ENCODE results near the gene SEC24A. TPM values are rescaled to one million over a fixed set of nuclear protein-coding genes. Genes with fewer than 3 reads are reported as not detected.
"Not testable (repeated sequence)": the region's sequence is repeated elsewhere in the genome, so short reads cannot be mapped to it uniquely, and the experiment has no call there.

SEC24A gene
- total RNA-seq, 1 donor from 2014 or later: 24.8 TPM

DNA sequence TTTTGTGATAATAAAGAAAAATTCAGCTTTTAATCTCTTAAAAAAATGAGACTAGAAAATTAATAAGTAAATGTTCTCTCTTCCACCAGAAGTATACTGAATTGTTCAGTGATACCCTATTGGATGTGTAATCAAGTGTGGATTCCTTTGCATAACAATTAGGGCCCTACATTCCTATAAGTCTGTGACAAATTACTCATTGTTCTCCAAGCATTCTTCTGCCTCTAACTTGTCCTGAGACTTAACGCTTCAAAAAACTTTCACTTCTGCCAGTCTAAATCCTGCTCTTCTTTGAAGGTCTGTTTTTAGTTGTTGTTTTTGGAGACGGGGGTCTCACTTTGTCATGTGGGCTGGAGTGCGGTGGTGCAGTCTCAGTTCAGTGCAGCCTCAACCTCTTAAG, 100.8 kb downstream of the SEC24A start:
- no peak for DNase-seq

DNA sequence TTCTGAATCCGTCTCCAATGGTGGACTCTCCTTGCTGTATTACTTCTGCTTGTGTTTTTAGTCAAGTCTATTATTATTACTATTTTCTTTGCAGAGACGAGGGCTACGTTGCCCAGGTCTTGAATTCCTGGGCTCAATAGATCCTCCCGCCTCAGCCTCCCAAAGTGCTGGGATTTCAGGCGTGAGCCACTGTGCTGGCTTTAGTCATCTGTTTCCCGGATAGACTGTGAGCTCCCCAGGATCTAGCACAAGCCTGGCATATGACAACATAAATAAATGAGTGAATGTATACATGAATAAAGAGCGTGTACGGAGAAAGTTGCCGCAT, 109.6 kb downstream of the SEC24A start:
- DNase-seq: no peak

DNA sequence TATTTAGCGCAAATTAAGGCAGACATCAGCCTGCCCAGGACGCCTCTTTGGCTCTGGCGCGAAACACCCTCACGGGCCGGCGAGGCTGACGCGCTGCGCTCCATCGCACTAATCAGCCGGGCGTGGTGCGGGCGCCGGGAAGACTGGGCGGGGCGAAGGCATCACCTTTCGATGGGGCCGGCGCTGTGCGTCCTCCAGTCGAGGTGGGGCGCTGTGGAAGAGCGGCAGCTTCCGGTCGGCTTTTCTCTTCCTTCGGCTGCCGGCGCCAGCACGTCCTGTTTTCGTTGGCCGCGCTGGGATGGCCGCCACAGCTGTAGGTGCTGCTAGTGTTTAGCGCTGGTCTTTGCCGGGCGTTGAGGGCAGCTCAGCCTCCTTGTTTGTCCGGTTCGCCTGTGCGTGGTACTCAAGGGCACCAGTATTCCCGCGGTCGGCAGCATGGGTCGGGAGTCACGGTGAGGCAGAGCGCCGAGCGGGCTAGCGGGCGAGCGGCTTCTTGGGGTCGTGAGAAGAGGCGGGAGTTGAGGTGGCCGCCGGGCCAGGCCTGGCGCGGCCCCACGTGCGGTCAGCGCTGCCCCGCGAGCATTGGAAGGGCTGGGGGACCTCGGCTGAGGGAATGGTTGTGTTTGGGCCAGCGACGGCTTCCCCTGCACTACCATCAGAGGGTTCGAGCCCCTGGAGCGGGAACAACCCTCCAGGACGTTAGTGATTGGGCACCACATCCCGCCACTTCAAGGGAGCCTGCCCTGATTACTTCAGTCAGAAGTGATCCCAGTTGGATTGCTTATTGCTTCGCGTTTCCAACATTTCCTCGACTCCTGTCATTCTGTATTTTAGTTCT, 110.1 kb downstream of the SEC24A start, which contains the start of gene DDX46:
Gene DDX46 (plus strand): TSS at position 276 of the 838 bp plus-strand sequence. CDS start 160 bp downstream, at position 436.
- DNase-seq: peak; percentile 83

DNA sequence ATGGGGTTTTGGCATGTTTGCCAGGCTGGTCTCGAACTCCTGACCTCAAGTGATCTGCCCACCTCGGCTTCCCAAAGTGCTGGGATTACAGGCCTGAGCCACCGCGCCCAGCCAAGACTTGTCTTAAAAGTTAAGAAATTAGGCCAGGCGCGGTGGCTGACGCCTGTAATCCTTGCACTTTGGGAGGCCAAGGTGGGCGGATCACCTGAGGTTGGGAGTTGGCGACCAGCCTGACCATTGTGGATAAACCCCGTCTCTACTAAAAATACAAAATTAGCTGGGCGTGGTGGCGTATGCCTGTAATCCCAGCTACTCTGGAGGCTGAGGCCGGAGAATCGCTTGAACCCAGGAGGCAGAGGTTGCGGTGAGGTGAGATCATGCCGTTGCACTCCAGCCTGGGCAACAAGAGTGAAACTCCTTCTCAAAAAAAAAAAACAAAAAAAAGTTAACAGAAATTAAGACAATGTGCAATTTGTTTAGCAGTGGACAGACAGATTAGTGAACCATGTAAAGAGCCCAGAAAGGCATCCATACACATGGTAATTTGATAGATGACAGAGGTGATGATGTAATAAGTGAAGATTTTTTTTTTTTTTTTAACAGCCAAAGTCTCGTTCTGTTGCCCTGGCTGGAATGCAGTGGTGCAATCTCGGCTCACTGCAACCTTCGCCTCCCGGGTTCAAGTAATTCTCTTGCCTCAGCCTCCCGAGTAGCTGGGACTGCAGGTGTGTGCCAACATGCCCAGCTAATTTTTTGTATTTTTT, 119.1 kb downstream of the SEC24A start:
- not testable (repeated sequence) for DNase-seq

DNA sequence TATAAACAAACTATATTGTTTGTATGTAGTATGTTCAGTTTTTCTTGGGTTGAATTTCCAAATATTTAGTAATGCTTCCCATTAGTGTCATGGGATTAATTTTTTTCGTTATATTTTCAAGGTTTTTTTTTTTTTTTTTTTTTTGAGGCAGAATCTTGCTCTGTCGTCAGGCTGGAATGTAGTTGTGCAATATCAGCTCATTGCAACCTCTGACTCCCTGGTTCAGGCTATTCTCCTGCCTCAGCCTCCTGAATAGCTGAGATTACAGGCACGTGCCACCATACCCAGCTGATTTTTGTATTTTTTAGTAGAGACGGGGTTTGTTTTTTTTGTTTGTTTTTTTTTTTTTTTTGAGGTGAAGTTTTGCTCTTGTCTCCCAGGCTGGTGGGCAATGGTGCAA, 120.6 kb downstream of the SEC24A start:
- DNase-seq: no peak

DNA sequence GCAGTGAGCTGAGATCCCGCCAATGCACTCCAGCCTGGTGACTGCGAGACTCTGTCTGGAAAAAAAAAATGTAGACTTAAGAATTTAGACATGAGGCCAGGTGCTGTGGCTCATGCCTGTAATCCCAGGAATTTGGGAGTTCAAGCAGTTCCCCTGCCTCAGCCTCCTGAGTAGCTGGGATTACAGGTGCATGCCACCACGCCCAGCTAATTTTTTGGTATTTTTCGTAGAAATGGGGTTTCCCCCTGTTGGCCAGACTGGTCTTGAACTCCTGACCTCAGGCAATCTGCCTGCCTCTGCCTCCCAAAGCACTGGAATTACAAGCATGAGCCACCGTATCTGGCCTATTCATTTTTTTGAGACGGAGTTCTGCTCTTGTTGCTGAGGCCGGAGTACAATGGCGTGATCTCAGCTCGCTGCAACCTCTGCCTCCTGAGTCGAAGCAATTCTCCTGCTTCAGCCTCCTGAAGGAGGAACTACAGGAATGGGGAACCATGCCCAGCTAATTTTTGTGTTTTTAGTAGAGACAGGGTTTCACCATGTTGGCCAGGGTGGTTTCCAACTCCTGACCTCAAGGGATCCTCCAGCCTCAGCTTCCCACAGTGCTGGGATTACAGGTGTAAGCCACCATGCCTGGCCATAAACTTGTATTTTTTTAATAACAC, 124.0 kb downstream of the SEC24A start:
- DNase-seq: no peak

DNA sequence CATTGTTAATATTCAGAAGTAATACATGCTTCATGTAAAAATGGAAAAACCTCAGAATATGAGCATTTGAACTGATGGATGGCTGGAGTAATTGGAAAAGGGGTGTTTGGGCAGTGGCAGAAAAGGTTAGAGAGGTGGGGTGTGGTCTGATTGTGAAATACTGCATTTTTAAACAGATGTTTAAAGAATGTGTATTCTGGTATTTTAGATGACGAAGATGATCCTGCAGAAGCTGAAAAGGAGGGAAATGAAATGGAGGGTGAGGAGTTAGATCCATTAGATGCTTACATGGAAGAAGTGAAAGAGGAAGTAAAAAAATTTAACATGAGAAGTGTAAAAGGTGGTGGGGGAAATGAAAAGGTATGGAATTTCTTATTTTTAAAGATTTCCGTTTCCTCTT, 128.8 kb downstream of the SEC24A start:
- no peak for DNase-seq

Small RNA genes within 50 kb of the gene (small RNA-seq; reads per million reads assigned to genes)
- not detected for gene RNU6-1164P (ENCODE audit: low replicate concordance)
- not detected for gene RNU6-1311P (ENCODE audit: low replicate concordance)
- not detected for gene RNU6-757P (ENCODE audit: low replicate concordance)

Other genes with a start within 250 kb of the SEC24A start
- 16.0 TPM for gene CDKN2AIPNL, start 236.9 kb upstream of the SEC24A start, total RNA-seq
- 9.0 TPM for gene JADE2, start 123.1 kb upstream of the SEC24A start, total RNA-seq
- gene SAR1B, start 16.0 kb upstream of the SEC24A start, total RNA-seq: 31.0 TPM
- gene CAMLG, start 89.8 kb downstream of the SEC24A start, total RNA-seq: 29.6 TPM
- 40.1 TPM for gene DDX46, start 110.0 kb downstream of the SEC24A start, total RNA-seq
- 42.8 TPM for gene C5orf24, start 197.2 kb downstream of the SEC24A start, total RNA-seq
- 51.8 TPM for gene TXNDC15, start 225.6 kb downstream of the SEC24A start, total RNA-seq